T-helper 1 cell treated with Interleukin-12 subunit alpha and Interleukin-12 subunit beta and Interleukin-4 antibody, amounts not matched to agents 30 μg/mL and 1 μg/mL, for 36 hours (primary cell): ENCODE measurements around the gene AHI1.

Experiments used
- H3K27ac Mint-ChIP-seq: one replicate; pipeline ENCODE4 v1.8.0; 2021; ENCODE audit warnings: mild to moderate bottlenecking, mixed read lengths
- H3K27me3 Mint-ChIP-seq: one replicate; pipeline ENCODE4 v1.8.0; 2021; ENCODE audit warnings: low read depth, mixed read lengths
- H3K36me3 Mint-ChIP-seq: one replicate; pipeline ENCODE4 v1.8.0; 2021; ENCODE audit warnings: low read depth, mixed read lengths
- H3K4me1 Mint-ChIP-seq: one replicate; pipeline ENCODE4 v1.8.0; 2021; ENCODE audit warnings: low read depth, mixed read lengths
- H3K4me3 Mint-ChIP-seq: one replicate; pipeline ENCODE4 v1.8.0; 2021; ENCODE audit warnings: mild to moderate bottlenecking, moderate library complexity, mixed read lengths
- H3K9me3 Mint-ChIP-seq: one replicate; pipeline ENCODE4 v1.8.0; 2021; ENCODE audit warnings: mixed read lengths

The AHI1 gene

DNA sequence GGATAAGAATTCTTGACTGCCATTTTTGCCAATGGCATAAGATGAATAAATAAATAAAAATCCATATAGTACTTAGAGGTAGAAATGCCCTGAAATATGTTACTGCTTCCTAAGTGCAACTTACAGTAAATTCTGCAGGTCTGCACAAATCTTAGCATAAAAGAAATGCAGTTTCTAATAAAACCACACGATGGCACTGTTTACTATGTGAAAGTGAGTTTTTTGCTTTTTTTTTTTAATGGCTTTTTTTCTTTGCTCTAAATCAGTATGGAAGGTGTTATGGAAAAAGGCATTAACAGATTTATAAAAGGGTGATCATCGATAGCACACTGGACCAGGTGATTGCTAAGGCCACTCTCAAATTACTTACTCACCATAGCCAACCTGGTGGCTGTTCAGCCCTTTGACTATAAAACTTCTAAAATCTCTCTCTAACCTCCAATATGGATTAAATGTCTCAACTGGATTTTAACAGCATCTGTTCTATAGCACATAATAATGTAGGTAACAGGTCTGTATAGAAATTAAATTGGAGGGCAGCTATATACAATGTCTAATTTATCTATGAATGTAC is 45.8 kb downstream of the AHI1 start:
- Mint-ChIP-seq H3K36me3 (no peaks in the 10 kb centered on the region), H3K27me3 (no peaks in the 10 kb centered on the region), H3K27ac (no peak overlapping the region), H3K9me3 (no peaks in the 10 kb centered on the region), H3K4me1 (no peaks in the 10 kb centered on the region), H3K4me3 (no peak overlapping the region)

DNA sequence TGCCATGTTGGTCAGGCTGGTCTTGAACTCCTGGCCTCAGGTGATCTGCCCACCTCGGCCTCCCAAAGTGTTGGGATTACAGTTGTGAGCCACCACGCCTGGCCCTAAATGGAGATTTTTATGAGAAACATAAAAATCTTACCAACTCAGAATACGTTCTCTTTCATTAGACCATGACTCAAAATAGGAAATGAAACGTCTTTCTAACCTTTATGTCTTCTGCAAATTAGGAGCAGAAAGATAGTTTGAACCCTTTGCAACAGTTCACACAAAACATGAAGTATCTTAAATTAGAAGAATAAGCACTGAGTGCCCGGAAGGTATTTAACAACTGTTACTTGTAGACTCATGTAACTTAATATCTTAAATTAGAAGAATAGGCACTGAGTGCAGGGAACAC is 48.3 kb downstream of the AHI1 start:
- Mint-ChIP-seq H3K4me3 (no peak overlapping the region), H3K4me1 (no peaks in the 10 kb centered on the region), H3K27me3 (no peaks in the 10 kb centered on the region), H3K9me3 (no peaks in the 10 kb centered on the region), H3K36me3 (peaks cover 2% of the 10 kb centered on the region), H3K27ac (no peak overlapping the region)

DNA sequence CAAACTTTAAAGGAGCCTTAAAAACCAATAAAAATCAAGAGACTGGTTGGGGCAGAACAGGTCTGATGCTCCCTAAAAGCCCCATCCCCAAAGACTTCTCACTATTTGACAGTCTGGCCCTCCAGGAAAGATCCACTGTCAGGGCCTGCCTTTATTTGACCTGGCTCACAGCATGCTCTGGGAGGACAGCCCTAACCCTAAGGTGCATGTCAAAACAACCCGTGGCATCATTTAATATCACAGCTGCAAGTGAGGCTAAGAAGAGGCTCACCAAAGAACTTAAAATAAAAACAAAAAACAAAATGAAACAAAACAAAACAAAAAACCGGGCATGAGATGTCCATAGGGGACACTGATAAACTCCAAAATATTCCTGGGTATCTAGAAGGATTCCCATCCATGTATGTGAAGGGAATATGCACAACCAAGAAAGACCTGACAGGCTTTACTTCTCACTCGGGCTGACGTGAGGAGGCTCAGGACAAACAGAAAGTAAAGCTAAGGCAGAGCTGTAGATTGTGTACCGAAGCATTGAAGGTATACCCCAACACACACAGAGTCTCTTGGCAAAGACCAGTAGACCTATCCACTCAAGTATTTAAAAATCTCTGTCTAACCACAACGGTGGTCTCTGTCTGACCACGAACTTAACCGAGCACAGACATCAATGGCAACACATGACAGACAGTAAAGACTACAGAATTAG is 57.3 kb downstream of the AHI1 start:
- Mint-ChIP-seq H3K27me3 (no peaks in the 10 kb centered on the region), H3K4me1 (peaks cover 23% of the 10 kb centered on the region), H3K27ac (peak overlapping the region; percentile 59), H3K36me3 (peaks cover 7% of the 10 kb centered on the region), H3K9me3 (no peaks in the 10 kb centered on the region), H3K4me3 (peak overlapping the region; percentile 54)

DNA sequence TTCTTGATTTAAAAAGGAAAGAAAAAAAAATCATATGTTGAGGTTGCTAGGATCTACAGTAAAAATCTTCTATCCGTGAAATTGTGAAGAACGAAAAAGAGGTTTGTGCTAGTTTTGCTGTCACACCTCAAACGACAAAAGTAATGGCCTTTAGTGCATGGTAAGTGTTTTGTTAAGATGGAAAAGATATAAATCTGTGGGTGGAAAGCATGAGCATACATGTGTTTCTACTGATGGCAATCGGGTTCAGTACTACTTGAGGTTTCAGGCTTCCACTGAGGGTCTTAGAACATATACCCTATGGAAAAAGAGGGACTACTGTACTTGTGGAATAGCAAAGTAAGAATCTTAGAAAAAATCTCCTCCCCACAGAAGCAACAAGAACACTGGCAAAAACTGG is 58.0 kb downstream of the AHI1 start:
- H3K27ac Mint-ChIP-seq: peak overlapping the region; percentile 26
- H3K9me3 Mint-ChIP-seq: no peaks in the 10 kb centered on the region

DNA sequence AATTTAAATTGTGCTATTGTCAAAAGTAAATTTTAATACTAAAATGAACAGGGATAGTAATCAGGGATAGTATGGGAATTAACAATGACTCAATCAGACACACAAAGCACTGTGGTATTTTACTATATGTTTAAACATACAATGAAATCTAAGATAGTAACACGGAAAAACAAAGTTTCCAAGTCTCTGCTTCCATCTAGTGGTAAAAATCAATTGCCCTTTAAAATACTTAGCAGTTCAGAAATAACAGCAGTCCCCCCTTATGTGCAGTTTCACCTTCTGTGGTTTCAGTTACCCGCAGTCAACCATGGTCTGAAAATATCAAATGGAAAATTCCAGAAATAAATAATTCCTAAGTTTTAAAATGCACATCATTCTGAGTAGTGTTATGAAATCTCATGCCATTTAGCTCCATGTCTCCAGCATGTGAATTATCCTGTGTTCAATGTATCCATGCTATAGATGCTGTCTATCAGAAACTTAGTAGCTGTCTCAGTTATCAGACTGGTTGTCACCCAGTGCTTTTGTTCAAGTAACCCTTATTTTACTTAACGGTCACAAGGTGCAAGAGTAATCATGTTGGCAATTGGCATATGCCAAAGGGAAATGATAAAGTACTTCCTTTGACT is 58.5 kb downstream of the AHI1 start:
- peaks cover 7% of the 10 kb centered on the region for H3K36me3 Mint-ChIP-seq
- H3K4me3 Mint-ChIP-seq: no peak overlapping the region
- peaks cover 21% of the 10 kb centered on the region for H3K4me1 Mint-ChIP-seq
- H3K27ac Mint-ChIP-seq: peak overlapping the region; percentile 26
- no peaks in the 10 kb centered on the region for H3K27me3 Mint-ChIP-seq
- no peaks in the 10 kb centered on the region for H3K9me3 Mint-ChIP-seq

More for the DNA sequence above, 58.0 kb downstream of the AHI1 start:
- H3K36me3 Mint-ChIP-seq: peaks cover 10% of the 10 kb centered on the region
- H3K27me3 Mint-ChIP-seq: no peaks in the 10 kb centered on the region
- H3K4me1 Mint-ChIP-seq: peaks cover 23% of the 10 kb centered on the region
- peak overlapping the region; percentile 9 for H3K4me3 Mint-ChIP-seq

DNA sequence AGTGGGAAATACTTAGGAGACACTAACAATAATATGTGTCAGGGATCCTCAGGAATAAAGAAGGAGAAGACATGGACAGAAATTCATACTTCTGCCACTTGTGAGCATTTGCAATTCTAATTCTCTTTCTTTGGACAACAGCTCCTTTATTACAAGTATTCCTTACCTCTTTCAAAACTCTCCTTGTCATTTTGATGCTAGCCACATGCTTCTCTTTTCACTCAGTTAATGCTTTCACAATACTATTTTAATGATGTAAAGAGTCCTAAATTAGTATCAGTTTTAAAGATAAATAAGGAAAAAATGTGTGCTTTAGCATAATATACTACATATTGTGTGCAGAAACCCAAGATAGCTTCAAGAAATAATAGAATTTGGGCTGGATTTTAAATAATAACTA is 62.5 kb downstream of the AHI1 start:
- H3K27me3 Mint-ChIP-seq: no peaks in the 10 kb centered on the region
- H3K4me1 Mint-ChIP-seq: peaks cover 12% of the 10 kb centered on the region
- no peaks in the 10 kb centered on the region for H3K9me3 Mint-ChIP-seq
- H3K27ac Mint-ChIP-seq: no peak overlapping the region
- no peak overlapping the region for H3K4me3 Mint-ChIP-seq
- peaks cover 9% of the 10 kb centered on the region for H3K36me3 Mint-ChIP-seq

DNA sequence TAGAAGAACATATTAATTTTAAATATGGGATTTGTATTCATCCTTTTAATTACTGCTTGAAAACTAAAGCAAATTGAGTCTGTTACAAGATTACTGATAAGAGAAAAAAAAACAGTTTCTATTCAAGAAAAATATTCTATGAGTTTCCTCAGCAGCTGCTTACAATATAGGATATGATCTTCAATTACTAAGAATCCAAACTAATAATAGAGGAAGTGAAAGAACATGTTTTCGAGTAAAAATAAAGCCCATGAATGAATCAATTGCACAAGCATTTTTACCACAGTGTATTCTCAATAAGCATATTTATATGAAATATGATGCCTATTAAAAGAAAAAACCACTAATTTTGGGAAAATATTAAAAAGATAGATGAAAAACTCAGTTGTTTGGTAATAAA is 63.4 kb downstream of the AHI1 start:
- Mint-ChIP-seq H3K4me3 (no peak overlapping the region), H3K4me1 (peaks cover 4% of the 10 kb centered on the region), H3K27ac (no peak overlapping the region), H3K9me3 (no peaks in the 10 kb centered on the region), H3K36me3 (peaks cover 9% of the 10 kb centered on the region), H3K27me3 (no peaks in the 10 kb centered on the region)

DNA sequence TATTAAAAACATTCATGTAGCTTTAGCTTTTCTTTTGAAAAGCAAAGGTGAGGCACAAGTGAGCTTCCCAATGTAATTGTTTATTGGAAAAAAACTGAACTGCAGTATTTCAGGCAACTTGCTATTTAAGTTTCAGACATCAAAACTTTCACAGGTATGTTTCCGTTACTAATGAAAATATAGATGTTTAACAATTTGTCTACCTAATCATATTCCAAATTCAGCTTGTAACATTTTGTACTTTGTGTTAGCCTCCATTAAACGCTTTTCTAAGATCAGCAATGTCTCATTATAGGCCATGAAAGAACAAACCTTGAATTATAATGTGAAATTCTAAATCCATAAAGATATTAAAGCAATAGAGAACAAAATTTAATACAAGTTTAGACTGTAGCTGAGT is 69.5 kb downstream of the AHI1 start:
- no peaks in the 10 kb centered on the region for H3K27me3 Mint-ChIP-seq
- H3K4me3 Mint-ChIP-seq: no peak overlapping the region
- peaks cover 7% of the 10 kb centered on the region for H3K36me3 Mint-ChIP-seq
- peaks cover 6% of the 10 kb centered on the region for H3K4me1 Mint-ChIP-seq
- no peak overlapping the region for H3K27ac Mint-ChIP-seq
- H3K9me3 Mint-ChIP-seq: no peaks in the 10 kb centered on the region

DNA sequence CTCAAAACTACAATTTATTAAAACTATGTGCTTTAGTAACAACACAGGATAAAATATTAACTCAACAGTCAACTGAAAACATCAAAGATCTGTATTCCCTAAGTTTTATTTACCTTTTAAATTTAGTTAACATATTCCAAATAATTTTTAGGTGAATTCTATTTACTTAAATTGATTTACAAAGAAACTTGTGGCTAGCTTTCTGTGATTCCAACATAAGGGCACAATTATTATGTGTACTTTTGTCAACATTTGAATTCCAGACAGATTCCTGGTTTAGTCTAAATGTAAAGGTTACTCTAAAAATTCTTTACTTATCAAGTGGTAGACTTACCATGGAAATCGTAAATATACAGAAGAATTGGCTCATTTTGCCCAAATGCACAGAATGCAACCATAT is 70.7 kb downstream of the AHI1 start:
- Mint-ChIP-seq H3K27me3 (no peaks in the 10 kb centered on the region), H3K4me3 (no peak overlapping the region), H3K9me3 (no peaks in the 10 kb centered on the region), H3K36me3 (peaks cover 2% of the 10 kb centered on the region), H3K4me1 (peaks cover 6% of the 10 kb centered on the region), H3K27ac (no peak overlapping the region)

DNA sequence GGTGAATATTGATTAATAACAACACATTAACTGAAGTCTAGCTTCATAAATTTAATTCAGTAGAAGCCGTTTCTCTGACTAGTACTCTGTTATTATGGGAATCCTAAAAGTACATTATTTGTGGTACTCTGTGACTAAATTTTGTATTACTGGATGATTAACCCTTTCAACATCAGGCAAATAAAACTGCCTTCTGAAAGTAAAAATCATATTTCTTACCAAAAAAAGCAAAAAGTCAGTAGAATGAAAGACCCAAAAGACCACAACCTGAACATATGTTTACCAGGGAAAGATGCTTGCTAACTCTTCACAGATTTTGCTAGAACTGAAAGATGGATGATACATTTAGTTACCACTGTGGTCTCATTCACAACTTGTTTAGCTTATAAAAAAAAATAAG is 73.2 kb downstream of the AHI1 start:
- Mint-ChIP-seq H3K4me3 (no peak overlapping the region), H3K4me1 (peaks cover 6% of the 10 kb centered on the region), H3K27me3 (no peaks in the 10 kb centered on the region), H3K36me3 (peaks cover 4% of the 10 kb centered on the region), H3K27ac (no peak overlapping the region), H3K9me3 (no peaks in the 10 kb centered on the region)

DNA sequence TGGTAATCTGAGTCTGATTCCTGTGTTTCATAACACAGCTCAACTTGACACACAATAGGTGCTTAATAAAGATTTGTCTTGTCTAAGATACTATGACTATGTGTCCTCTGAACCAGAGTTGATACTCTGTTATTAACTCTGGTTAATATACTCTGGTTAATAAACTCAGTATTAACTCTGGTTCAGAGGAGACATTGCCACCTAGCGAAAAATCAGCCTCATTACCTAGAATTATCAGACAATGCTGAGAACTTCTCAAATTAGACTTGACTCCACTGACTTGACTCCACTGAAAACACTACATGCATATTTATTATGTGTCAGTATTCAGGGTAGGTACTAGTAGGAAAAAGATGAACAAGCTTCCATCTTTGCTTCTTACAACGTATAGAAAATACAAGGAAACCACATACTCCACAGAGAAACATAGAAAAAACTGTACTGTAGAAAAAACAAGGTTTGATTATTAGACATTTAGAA is 73.9 kb downstream of the AHI1 start:
- Mint-ChIP-seq H3K27me3 (no peaks in the 10 kb centered on the region), H3K36me3 (peaks cover 4% of the 10 kb centered on the region), H3K9me3 (no peaks in the 10 kb centered on the region), H3K27ac (no peak overlapping the region), H3K4me1 (peaks cover 6% of the 10 kb centered on the region), H3K4me3 (no peak overlapping the region)

DNA sequence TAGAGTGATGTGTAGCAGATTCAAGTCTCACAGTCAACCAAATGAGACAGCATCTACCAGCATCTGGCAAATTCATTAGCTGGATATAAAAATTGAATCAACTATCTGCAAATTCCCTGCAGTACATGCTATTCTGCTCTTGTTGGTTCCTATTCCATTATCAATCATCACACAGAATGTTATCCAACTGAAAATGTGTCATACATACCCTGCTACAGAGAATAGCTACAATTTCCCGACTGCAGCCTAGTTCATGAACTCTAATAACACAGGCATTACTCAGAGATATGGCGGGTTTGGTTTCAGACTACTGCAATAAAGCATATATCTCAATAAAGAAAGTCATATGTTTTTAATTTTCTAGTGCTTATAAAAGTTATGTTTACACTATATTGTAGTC is 78.4 kb downstream of the AHI1 start:
- no peaks in the 10 kb centered on the region for H3K27me3 Mint-ChIP-seq
- peaks cover 4% of the 10 kb centered on the region for H3K4me1 Mint-ChIP-seq
- no peak overlapping the region for H3K27ac Mint-ChIP-seq
- H3K36me3 Mint-ChIP-seq: peaks cover 3% of the 10 kb centered on the region
- H3K4me3 Mint-ChIP-seq: no peak overlapping the region
- H3K9me3 Mint-ChIP-seq: no peaks in the 10 kb centered on the region

DNA sequence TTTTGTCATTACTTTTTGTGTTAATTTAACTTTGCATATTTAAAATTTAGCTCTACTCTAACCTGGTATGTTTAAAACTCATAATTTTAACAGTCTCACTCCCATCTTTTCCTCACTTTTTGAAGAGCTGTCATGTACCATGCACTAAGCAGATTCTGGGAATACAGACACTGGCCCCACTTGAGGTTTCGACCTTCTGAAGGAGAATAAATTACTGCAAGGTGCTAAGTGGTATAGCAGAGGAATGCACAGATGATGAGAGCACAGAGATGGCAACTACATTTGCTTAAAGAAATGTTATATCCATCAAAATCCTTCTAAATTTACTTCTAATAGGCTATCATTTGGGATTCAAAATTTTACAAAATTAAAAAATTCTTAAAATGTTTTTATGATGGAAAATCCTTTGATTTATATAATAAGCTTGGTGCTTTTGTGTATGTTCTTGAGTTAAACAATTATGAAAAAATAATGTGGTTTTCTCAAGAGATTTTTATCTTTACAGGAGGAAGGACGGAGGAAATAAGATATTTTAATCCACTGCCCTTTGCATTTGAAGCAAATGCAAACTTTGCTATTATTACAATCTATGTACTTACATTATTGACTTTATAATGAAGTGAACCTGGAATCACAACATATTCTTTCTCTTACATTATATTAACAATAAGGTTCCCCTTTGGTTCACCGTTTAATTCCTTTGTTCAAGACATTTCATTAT is 79.3 kb downstream of the AHI1 start:
- no peak overlapping the region for H3K27ac Mint-ChIP-seq
- no peaks in the 10 kb centered on the region for H3K27me3 Mint-ChIP-seq
- H3K4me3 Mint-ChIP-seq: no peak overlapping the region
- peaks cover 1% of the 10 kb centered on the region for H3K4me1 Mint-ChIP-seq
- H3K9me3 Mint-ChIP-seq: no peaks in the 10 kb centered on the region
- H3K36me3 Mint-ChIP-seq: peaks cover 6% of the 10 kb centered on the region

DNA sequence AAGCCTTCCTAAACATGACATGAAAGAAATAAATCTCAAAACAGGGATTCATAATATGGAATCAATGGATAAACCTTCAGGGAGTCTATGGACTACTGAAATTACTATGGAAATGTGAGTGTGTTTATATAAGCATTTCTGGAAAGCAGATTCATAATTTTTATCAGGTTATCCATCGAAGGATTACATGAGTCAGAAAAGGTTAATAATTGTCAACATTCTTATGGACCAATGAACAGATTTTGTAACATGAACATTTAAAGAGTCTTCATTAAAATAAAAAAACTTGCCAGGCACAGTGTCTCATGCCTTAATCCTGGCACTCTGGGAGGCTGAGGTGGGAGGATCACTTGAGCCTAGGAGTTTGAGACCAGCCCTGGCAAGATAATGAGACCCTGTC is 84.8 kb downstream of the AHI1 start:
- Mint-ChIP-seq H3K4me1 (peaks cover 1% of the 10 kb centered on the region), H3K4me3 (no peak overlapping the region), H3K27me3 (no peaks in the 10 kb centered on the region), H3K9me3 (no peaks in the 10 kb centered on the region), H3K36me3 (peaks cover 9% of the 10 kb centered on the region), H3K27ac (no peak overlapping the region)

DNA sequence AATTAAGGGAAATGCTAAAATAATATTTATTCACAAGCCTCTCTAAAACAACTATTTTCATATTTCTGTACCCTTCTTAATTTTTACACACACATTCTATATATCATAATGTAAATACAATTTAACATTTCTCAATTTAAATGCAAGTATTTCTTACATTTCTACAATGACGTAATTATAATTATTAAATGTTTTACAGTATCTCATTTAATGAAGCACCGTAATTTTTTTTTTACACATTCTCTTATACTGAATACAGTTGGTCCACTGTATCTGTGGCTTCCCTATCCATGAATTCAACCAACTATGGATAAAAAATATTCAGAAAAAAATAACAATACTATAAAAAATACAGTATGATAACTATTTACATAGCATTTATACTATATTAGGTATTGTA is 85.7 kb downstream of the AHI1 start:
- no peaks in the 10 kb centered on the region for H3K27me3 Mint-ChIP-seq
- no peaks in the 10 kb centered on the region for H3K9me3 Mint-ChIP-seq
- peaks cover 9% of the 10 kb centered on the region for H3K36me3 Mint-ChIP-seq
- no peak overlapping the region for H3K4me3 Mint-ChIP-seq
- peaks cover 1% of the 10 kb centered on the region for H3K4me1 Mint-ChIP-seq
- H3K27ac Mint-ChIP-seq: no peak overlapping the region
